HCT116 (cell line): Measurements from ENCODE around the gene ERVV-1. TPM values are rescaled to one million over a fixed set of nuclear protein-coding genes. Genes with fewer than 3 reads are reported as not detected.

Experiments
- ATAC-seq: fragments of 200-7000 bp; cut with Tn5 transposase; 2 replicates; pipeline ENCODE4 v1.9.1; 2020; ENCODE audit warnings: mild to moderate bottlenecking, moderate library complexity
- BruUV-seq: library from RNA; stranded (reverse); fragments of 400-500 nt; replicated peaks from 2 replicates; lab custom pipeline; 2021; lab: Mats Ljungman, UMichigan
- CTCF ChIA-PET: fragments of 300-600 bp; sonication (Branson Sonifier 250); formaldehyde crosslinking; loops from one replicate; lab custom pipeline; 2021; ENCODE audit warnings: antibody characterized with exemption; lab: Charles Lee
- POLR2A ChIA-PET: fragments of 300-600, 350-600 bp; sonication (Branson Sonifier 250); formaldehyde crosslinking; loops from one replicate; lab custom pipeline; 2021; ENCODE audit warnings: antibody characterized with exemption; lab: Charles Lee
- RAD21 ChIA-PET, 2 experiments: fragments of 300-600 bp; sonication (Branson Sonifier 250); formaldehyde crosslinking; loops; one replicate each; lab custom pipeline; 2023; ENCODE audit warnings: low total read pairs in 2 of 2; ENCODE audit not compliant: uncharacterized antibody in 2 of 2, unreplicated experiment in 2 of 2, low non-redundant PET in 1 of 2; lab: Charles Lee
- DNase-seq: peaks from one replicate; pipeline ENCODE4 v3.0.0-alpha.2; 2010; ENCODE audit warnings: low read depth, low spot score
- H2AFZ ChIP-seq: fragments of 200-600 bp; shearing (Covaris generic), sonication (generic); 2 replicates; pipeline ENCODE4 v1.6.1; 2017; ENCODE audit warnings: low read depth, mixed run types, mixed read lengths, antibody characterized with exemption, low read length; ENCODE audit not compliant: poor library complexity, severe bottlenecking
- H3K27ac ChIP-seq: 2 replicates; pipeline ENCODE4 v1.5.1; 2012; ENCODE audit warnings: low read depth, low read length
- H3K27me3 ChIP-seq: fragments of 200-600 bp; sonication (generic); 2 replicates; pipeline ENCODE4 v1.6.1; 2016; ENCODE audit warnings: mixed run types, low read length, mixed read lengths; ENCODE audit not compliant: insufficient read depth
- H3K36me3 ChIP-seq, 2 experiments: fragments of 200-500 bp in 1 of 2; fragments of 200-600 bp in 1 of 2; sonication (Bioruptor generic) in 1 of 2; sonication (generic) in 1 of 2; 2 replicates each; pipeline versions ENCODE4 v1.5.1 to v1.6.1; 2014 to 2016; ENCODE audit warnings: low read length in 2 of 2, inconsistent platforms in 1 of 2, mixed read lengths in 1 of 2, mixed run types in 1 of 2; ENCODE audit not compliant: insufficient read depth in 2 of 2, control insufficient read depth in 1 of 2
- H3K4me1 ChIP-seq, 2 experiments: fragments of 200-600 bp in 1 of 2; sonication (generic) in 1 of 2; 2 replicates each; pipeline versions ENCODE4 v1.5.1 to v1.6.1; 2012 to 2017; ENCODE audit warnings: low read length in 2 of 2, inconsistent platforms in 1 of 2, mild to moderate bottlenecking in 1 of 2, mixed read lengths in 1 of 2, mixed run types in 1 of 2, moderate library complexity in 1 of 2; ENCODE audit not compliant: insufficient read depth in 2 of 2, control insufficient read depth in 1 of 2
- H3K4me2 ChIP-seq: fragments of 200-600 bp; sonication (generic); 2 replicates; pipeline ENCODE4 v1.6.1; 2017; ENCODE audit warnings: mixed run types, low read length, mixed read lengths
- H3K4me3 ChIP-seq, 2 experiments: fragments of 200-600 bp in 1 of 2; sonication (generic) in 1 of 2; replicated peaks in 1 of 2; 2 replicates each; pipeline ENCODE4 v1.5.1; 2011 to 2016; ENCODE audit warnings: low read length in 2 of 2, control low read depth in 1 of 2, low read depth in 1 of 2, mild to moderate bottlenecking in 1 of 2, mixed read lengths in 1 of 2, mixed run types in 1 of 2
- H3K79me2 ChIP-seq: fragments of 200-600 bp; sonication (generic); 2 replicates; pipeline ENCODE4 v1.6.1; 2017; ENCODE audit warnings: mild to moderate bottlenecking, mixed run types, low read length, moderate library complexity, mixed read lengths; ENCODE audit not compliant: insufficient read depth
- H3K9ac ChIP-seq: fragments of 200-600 bp; sonication (generic); 2 replicates; pipeline ENCODE4 v1.6.1; 2016; ENCODE audit warnings: low read length, mixed read lengths
- H3K9me2 ChIP-seq: fragments of 200-600 bp; sonication (generic), shearing (Covaris generic); 2 replicates; pipeline ENCODE4 v1.6.1; 2017; ENCODE audit warnings: mixed run types, mild to moderate bottlenecking, moderate library complexity; ENCODE audit not compliant: insufficient read depth
- H3K9me3 ChIP-seq, 2 experiments: fragments of 200-500 bp in 1 of 2; fragments of 200-600 bp in 1 of 2; sonication (Bioruptor generic) in 1 of 2; sonication (generic) in 1 of 2; 2 replicates each; pipeline ENCODE4 v1.6.1; 2014 to 2017; ENCODE audit warnings: low read length in 2 of 2, mixed read lengths in 2 of 2, inconsistent platforms in 1 of 2, low read depth in 1 of 2, mild to moderate bottlenecking in 1 of 2, mixed run types in 1 of 2, moderate library complexity in 1 of 2; ENCODE audit not compliant: control insufficient read depth in 1 of 2, insufficient read depth in 1 of 2
- H4K20me1 ChIP-seq: fragments of 200-600 bp; sonication (generic), shearing (Covaris generic); 2 replicates; pipeline ENCODE4 v1.6.1; 2017; ENCODE audit warnings: mixed run types, mild to moderate bottlenecking, moderate library complexity; ENCODE audit not compliant: insufficient read depth
- EZH2phosphoT487 ChIP-seq: fragments of 200-600 bp; IDR thresholded peaks from 2 replicates; pipeline ENCODE4 v1.6.1; 2018; ENCODE audit warnings: antibody characterized with exemption, borderline replicate concordance
- FOSL1 ChIP-seq: IDR thresholded peaks from 2 replicates; pipeline ENCODE4 v1.6.1; 2012; ENCODE audit warnings: low read depth
- JUND ChIP-seq: IDR thresholded peaks from 2 replicates; pipeline ENCODE4 v1.6.1; 2012
- MAX ChIP-seq: IDR thresholded peaks from 2 replicates; pipeline ENCODE4 v1.6.1; 2012
- POLR2A ChIP-seq: IDR thresholded peaks from 2 replicates; pipeline ENCODE4 v1.7.0; 2011; ENCODE audit warnings: borderline replicate concordance; ENCODE audit not compliant: insufficient read depth, insufficient read length; ENCODE audit errors: extremely low read depth
- SIN3A ChIP-seq: IDR thresholded peaks from 2 replicates; pipeline ENCODE4 v1.6.1; 2012; ENCODE audit warnings: low read depth
- SP1 ChIP-seq: IDR thresholded peaks from 2 replicates; pipeline ENCODE4 v1.6.1; 2012; ENCODE audit warnings: low read depth
- ZFX ChIP-seq: fragments of 450-650 bp; IDR thresholded peaks from 2 replicates; pipeline ENCODE4 v1.6.1; 2017
- intact Hi-C: fragments of 100-400 bp; cut with micrococcal nuclease; formaldehyde crosslinking; loops from 2 replicates; pipeline ENCODE4 v1.10.0; 2022
- total RNA-seq: library from RNA; stranded (reverse); gene quantifications from one replicate; pipeline ENCODE4 v1.2.1, GENCODE V29; 2021; ENCODE audit not compliant: unreplicated experiment
- TF ChIP-seq, protein P1 (sequence below): IDR thresholded peaks from 2 replicates; pipeline ENCODE4 v1.6.1; 2012
- TF ChIP-seq, protein P2 (sequence below), 3 experiments: fragments of 200-600 bp in 1 of 3; sonication (generic) in 1 of 3; IDR thresholded peaks in 2 of 3; conservative IDR thresholded peaks in 1 of 3; 2 replicates each; pipeline ENCODE4 v1.5.1; 2012 to 2017; ENCODE audit warnings: low read depth in 2 of 3, low read length in 2 of 3, antibody characterized with exemption in 1 of 3, borderline replicate concordance in 1 of 3, control low read depth in 1 of 3, mild to moderate bottlenecking in 1 of 3, mixed read lengths in 1 of 3, mixed run types in 1 of 3, moderate library complexity in 1 of 3; ENCODE audit not compliant: insufficient read depth in 1 of 3

ERVV-1 gene
- total RNA-seq, 1 experiment from 2014 or later, result not detected

- Histone ChIP-seq H3K36me3 (no peaks in the 10 kb centered on the region), H3K27me3 (no peaks in the 10 kb centered on the region), H3K4me3 (no peak overlapping the region), H3K9ac (no peak overlapping the region), H3K27ac (no peak overlapping the region), H2AFZ (no peak overlapping the region), H3K4me1 (peaks cover 0 to 17% of the 10 kb centered on the region in 2 experiments; a peak in 2 of 4 replicates), H3K9me3 (peaks cover 16 to 33% of the 10 kb centered on the region in 2 experiments; a peak in 2 of 4 replicates), H4K20me1 (no peaks in the 10 kb centered on the region), H3K9me2 (no peaks in the 10 kb centered on the region), H3K4me2 (no peak overlapping the region), H3K79me2 (no peaks in the 10 kb centered on the region)
- BruUV-seq, result no TSS peak
- ChIA-PET RAD21 (no interaction called here), POLR2A (no interaction called here), CTCF (no interaction called here)
- ATAC-seq (no peak), DNase-seq (no peak)
- intact Hi-C loops, result no loop called here
- TF ChIP-seq, protein P1, sequence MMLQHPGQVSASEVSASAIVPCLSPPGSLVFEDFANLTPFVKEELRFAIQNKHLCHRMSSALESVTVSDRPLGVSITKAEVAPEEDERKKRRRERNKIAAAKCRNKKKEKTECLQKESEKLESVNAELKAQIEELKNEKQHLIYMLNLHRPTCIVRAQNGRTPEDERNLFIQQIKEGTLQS, result no peak
- TF ChIP-seq JUND (no peak), FOSL1 (no peak), SP1 (no peak), POLR2A (no peak), MAX (no peak), EZH2phosphoT487 (no peak), ZFX (no peak), SIN3A (no peak)
- TF ChIP-seq, protein P2, sequence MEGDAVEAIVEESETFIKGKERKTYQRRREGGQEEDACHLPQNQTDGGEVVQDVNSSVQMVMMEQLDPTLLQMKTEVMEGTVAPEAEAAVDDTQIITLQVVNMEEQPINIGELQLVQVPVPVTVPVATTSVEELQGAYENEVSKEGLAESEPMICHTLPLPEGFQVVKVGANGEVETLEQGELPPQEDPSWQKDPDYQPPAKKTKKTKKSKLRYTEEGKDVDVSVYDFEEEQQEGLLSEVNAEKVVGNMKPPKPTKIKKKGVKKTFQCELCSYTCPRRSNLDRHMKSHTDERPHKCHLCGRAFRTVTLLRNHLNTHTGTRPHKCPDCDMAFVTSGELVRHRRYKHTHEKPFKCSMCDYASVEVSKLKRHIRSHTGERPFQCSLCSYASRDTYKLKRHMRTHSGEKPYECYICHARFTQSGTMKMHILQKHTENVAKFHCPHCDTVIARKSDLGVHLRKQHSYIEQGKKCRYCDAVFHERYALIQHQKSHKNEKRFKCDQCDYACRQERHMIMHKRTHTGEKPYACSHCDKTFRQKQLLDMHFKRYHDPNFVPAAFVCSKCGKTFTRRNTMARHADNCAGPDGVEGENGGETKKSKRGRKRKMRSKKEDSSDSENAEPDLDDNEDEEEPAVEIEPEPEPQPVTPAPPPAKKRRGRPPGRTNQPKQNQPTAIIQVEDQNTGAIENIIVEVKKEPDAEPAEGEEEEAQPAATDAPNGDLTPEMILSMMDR (IDR thresholded peaks at IDR 0.05 in 2 of 3, conservative IDR thresholded peaks at IDR 0.05 in 1 of 3; ENCODE audit: borderline replicate concordance in 1 of 3, insufficient read depth in 1 of 3, low read depth in 2 of 3, low read length in 2 of 3), result no peak
Measured at GRCh38 chr19:52987221-52987620, 26.5 kb upstream of the ERVV-1 start.
